Naive thymus-derived CD4-positive, alpha-beta T cell (primary cell): ENCODE data around the gene FHAD1. TPM values are rescaled to one million over a fixed set of nuclear protein-coding genes. Genes with fewer than 3 reads are reported as not detected.

ENCODE experiments used
- ATAC-seq: fragments of 150-1000 bp; cut with Tn5 transposase; 2 replicates; pipeline ENCODE4 v1.10.0; 2021; ENCODE audit warnings: mild to moderate bottlenecking, moderate library complexity
- CTCF ChIA-PET: fragments of 350-600 bp; sonication (Branson Sonifier 250); formaldehyde crosslinking; loops from one replicate; lab custom pipeline; 2021; ENCODE audit warnings: antibody characterized with exemption; lab: Charles Lee
- POLR2A ChIA-PET: fragments of 350-600 bp; sonication (Branson Sonifier 250); formaldehyde crosslinking; loops from one replicate; lab custom pipeline; 2021; ENCODE audit warnings: antibody characterized with exemption, inconsistent platforms; lab: Charles Lee
- DNase-seq, 9 donors: peaks; one replicate each; pipeline versions ENCODE4 v3.0.0 to v3.0.0-alpha.2; 2020 to 2022; ENCODE audit warnings: mixed read lengths in 1 of 9
- H3K27ac ChIP-seq: one replicate; pipeline ENCODE4 v1.7.0; 2013; ENCODE audit warnings: mild to moderate bottlenecking, low read depth, low read length, moderate library complexity
- H3K27me3 ChIP-seq, 2 donors: one replicate each; pipeline ENCODE4 v1.7.0; 2013; ENCODE audit warnings: low read length in 2 of 2, mild to moderate bottlenecking in 2 of 2, moderate library complexity in 2 of 2; ENCODE audit not compliant: control insufficient read depth in 2 of 2, insufficient read depth in 2 of 2
- H3K36me3 ChIP-seq, 3 experiments: 1 replicate in 2 of 3; 2 replicates in 1 of 3; pipeline ENCODE4 v1.7.0; 2013; ENCODE audit warnings: low read length in 3 of 3, mild to moderate bottlenecking in 3 of 3, moderate library complexity in 1 of 3; ENCODE audit not compliant: insufficient read depth in 3 of 3, control insufficient read depth in 2 of 3
- H3K4me1 ChIP-seq, 2 donors: one replicate each; pipeline ENCODE4 v1.7.0; 2013; ENCODE audit warnings: low read length in 2 of 2, mild to moderate bottlenecking in 2 of 2, moderate library complexity in 1 of 2; ENCODE audit not compliant: control insufficient read depth in 2 of 2, insufficient read depth in 2 of 2
- H3K4me3 ChIP-seq: 2 replicates; pipeline ENCODE4 v1.7.0; 2013; ENCODE audit warnings: mild to moderate bottlenecking, low read length
- H3K9me3 ChIP-seq, 3 experiments: 1 replicate in 2 of 3; 2 replicates in 1 of 3; pipeline ENCODE4 v1.7.0; 2013; ENCODE audit warnings: low read length in 3 of 3; ENCODE audit not compliant: control insufficient read depth in 2 of 3
- H3K27ac Mint-ChIP-seq, 9 donors: one replicate each; pipeline ENCODE4 v1.8.0; 2020 to 2022; ENCODE audit warnings: mixed read lengths in 9 of 9, mild to moderate bottlenecking in 8 of 9, moderate library complexity in 5 of 9, inconsistent platforms in 2 of 9
- H3K27me3 Mint-ChIP-seq, 5 donors: one replicate each; pipeline ENCODE4 v1.8.0; 2021 to 2022; ENCODE audit warnings: mixed read lengths in 5 of 5, mild to moderate bottlenecking in 1 of 5
- H3K36me3 Mint-ChIP-seq, 5 donors: one replicate each; pipeline ENCODE4 v1.8.0; 2020 to 2022; ENCODE audit warnings: mixed read lengths in 5 of 5, mild to moderate bottlenecking in 3 of 5, inconsistent platforms in 1 of 5
- H3K4me1 Mint-ChIP-seq, 7 donors: one replicate each; pipeline ENCODE4 v1.8.0; 2020 to 2022; ENCODE audit warnings: mixed read lengths in 7 of 7, mild to moderate bottlenecking in 3 of 7, inconsistent platforms in 1 of 7
- H3K4me3 Mint-ChIP-seq, 10 donors: one replicate each; pipeline ENCODE4 v1.8.0; 2020 to 2022; ENCODE audit warnings: mild to moderate bottlenecking in 10 of 10, mixed read lengths in 10 of 10, moderate library complexity in 6 of 10, inconsistent platforms in 2 of 10
- H3K9me3 Mint-ChIP-seq, 11 donors: one replicate each; pipeline ENCODE4 v1.8.0; 2020 to 2022; ENCODE audit warnings: mixed read lengths in 11 of 11, mild to moderate bottlenecking in 4 of 11, inconsistent platforms in 1 of 11, moderate library complexity in 1 of 11
- intact Hi-C, 2 donors: fragments of 100-400 bp; cut with micrococcal nuclease; formaldehyde crosslinking; loops; one replicate each; pipeline ENCODE4 v1.15.1; 2023
- polyA plus RNA-seq, 2 donors: library from polyadenylated mRNA; unstranded; fragments of 300-500 nt; fragmentation: Illumina TruSeq; gene quantifications; one replicate each; pipeline ENCODE4 v1.2.3, GENCODE V29; 2021
- total RNA-seq, 6 experiments: library from RNA in 5 of 6; stranded (reverse) in 5 of 6; gene quantifications; 1 replicate in 5 of 6; 2 replicates in 1 of 6; pipeline ENCODE4 v1.2.3 and lab custom pipeline; 2021 to 2026

FHAD1 gene
- total and polyA plus RNA-seq, 7 experiments from 2014 or later: 0.19 to 1.1 TPM; not detected in 5

- H3K36me3 ChIP-seq: no peaks in the 10 kb centered on the region
- no peak for ATAC-seq
- H3K4me1 Mint-ChIP-seq: peaks cover 0 to 5% (median 3%) of the 10 kb centered on the region in 7 donors
- H3K27me3 Mint-ChIP-seq: peaks cover 4 to 18% (median 6%) of the 10 kb centered on the region in 5 donors
- H3K9me3 ChIP-seq: no peaks in the 10 kb centered on the region
- POLR2A ChIA-PET: no interaction called here
- no peak overlapping the region for H3K4me3 Mint-ChIP-seq
- H3K27ac ChIP-seq: no peak overlapping the region
- no peaks in the 10 kb centered on the region for H3K36me3 Mint-ChIP-seq
- DNase-seq: no peak
- no peaks in the 10 kb centered on the region for H3K4me1 ChIP-seq
- H3K27me3 ChIP-seq: no peaks in the 10 kb centered on the region
- no peak overlapping the region for H3K4me3 ChIP-seq
- intact Hi-C loops: no loop called here
- CTCF ChIA-PET: interaction anchor here (1.1 kb wide), 1 partner anchor 49 kb away, joined by 10 read pairs; no protein-coding TSS in a partner anchor
- no peaks in the 10 kb centered on the region for H3K9me3 Mint-ChIP-seq
- H3K27ac Mint-ChIP-seq: no peak overlapping the region
Observed at GRCh38 chr1:15441247-15441646, 194.2 kb downstream of the FHAD1 start.

- no peak for DNase-seq
- no peaks in the 10 kb centered on the region for H3K27me3 ChIP-seq
- ChIA-PET CTCF (no interaction called here), POLR2A (no interaction called here)
- Mint-ChIP-seq H3K27me3 (peaks cover 5 to 18% (median 6%) of the 10 kb centered on the region in 5 donors), H3K4me3 (no peak overlapping the region), H3K9me3 (no peaks in the 10 kb centered on the region), H3K27ac (peak overlapping the region in 1 of 9 donors; percentile 74), H3K4me1 (peaks cover 0 to 5% (median 3%) of the 10 kb centered on the region in 7 donors), H3K36me3 (no peaks in the 10 kb centered on the region)
- H3K4me1 ChIP-seq: no peaks in the 10 kb centered on the region
- no peak for ATAC-seq
- H3K36me3 ChIP-seq: no peaks in the 10 kb centered on the region
- H3K9me3 ChIP-seq: no peaks in the 10 kb centered on the region
- H3K27ac ChIP-seq: no peak overlapping the region
- intact Hi-C loops: no loop called here
- H3K4me3 ChIP-seq: no peak overlapping the region
Observed at GRCh38 chr1:15442119-15442518, 195.1 kb downstream of the FHAD1 start.

- intact Hi-C loops: no loop called here
- H3K4me1 Mint-ChIP-seq: peaks cover 0 to 5% (median 3%) of the 10 kb centered on the region in 7 donors
- no peaks in the 10 kb centered on the region for H3K9me3 ChIP-seq
- no peak overlapping the region for H3K4me3 Mint-ChIP-seq
- CTCF ChIA-PET: no interaction called here
- DNase-seq (no peak), ATAC-seq (no peak)
- H3K4me3 ChIP-seq: no peak overlapping the region
- POLR2A ChIA-PET: no interaction called here
- no peaks in the 10 kb centered on the region for H3K9me3 Mint-ChIP-seq
- H3K27ac Mint-ChIP-seq: no peak overlapping the region
- no peak overlapping the region for H3K27ac ChIP-seq
- no peaks in the 10 kb centered on the region for H3K27me3 ChIP-seq
- H3K36me3 Mint-ChIP-seq: no peaks in the 10 kb centered on the region
- H3K36me3 ChIP-seq: no peaks in the 10 kb centered on the region
- H3K27me3 Mint-ChIP-seq: peaks cover 6 to 18% (median 9%) of the 10 kb centered on the region in 5 donors
- H3K4me1 ChIP-seq: no peaks in the 10 kb centered on the region
Observed at GRCh38 chr1:15442759-15443158, 195.7 kb downstream of the FHAD1 start.

GRCh38 chr1:15443281-15443680, 196.3 kb downstream of the FHAD1 start:
- Mint-ChIP-seq H3K27ac (no peak overlapping the region), H3K9me3 (no peaks in the 10 kb centered on the region), H3K4me3 (no peak overlapping the region), H3K36me3 (no peaks in the 10 kb centered on the region), H3K27me3 (peaks cover 6 to 18% (median 10%) of the 10 kb centered on the region in 5 donors), H3K4me1 (peaks cover 0 to 5% (median 3%) of the 10 kb centered on the region in 7 donors)
- no peak overlapping the region for H3K27ac ChIP-seq
- no peak for DNase-seq
- ChIA-PET CTCF (no interaction called here), POLR2A (no interaction called here)
- ATAC-seq: no peak
- no peaks in the 10 kb centered on the region for H3K9me3 ChIP-seq
- H3K4me3 ChIP-seq: no peak overlapping the region
- H3K4me1 ChIP-seq: no peaks in the 10 kb centered on the region
- H3K27me3 ChIP-seq: no peaks in the 10 kb centered on the region
- intact Hi-C loops: no loop called here
- no peaks in the 10 kb centered on the region for H3K36me3 ChIP-seq

GRCh38 chr1:15444468-15445389, 197.7 kb downstream of the FHAD1 start:
- Histone ChIP-seq H3K27me3 (no peaks in the 10 kb centered on the region), H3K9me3 (no peaks in the 10 kb centered on the region), H3K36me3 (no peaks in the 10 kb centered on the region), H3K4me3 (no peak overlapping the region), H3K27ac (no peak overlapping the region), H3K4me1 (no peaks in the 10 kb centered on the region)
- CTCF ChIA-PET: no interaction called here
- Mint-ChIP-seq H3K27ac (no peak overlapping the region), H3K4me1 (peaks cover 0 to 5% (median 3%) of the 10 kb centered on the region in 7 donors), H3K4me3 (no peak overlapping the region), H3K27me3 (peaks cover 6 to 18% (median 10%) of the 10 kb centered on the region in 5 donors), H3K36me3 (no peaks in the 10 kb centered on the region), H3K9me3 (no peaks in the 10 kb centered on the region)
- intact Hi-C loops: no loop called here
- no peak for ATAC-seq
- no peak for DNase-seq
- POLR2A ChIA-PET: no interaction called here

- no peaks in the 10 kb centered on the region for H3K36me3 ChIP-seq
- H3K4me3 Mint-ChIP-seq: no peak overlapping the region
- H3K9me3 Mint-ChIP-seq: no peaks in the 10 kb centered on the region
- no peaks in the 10 kb centered on the region for H3K9me3 ChIP-seq
- POLR2A ChIA-PET: no interaction called here
- no peak overlapping the region for H3K27ac Mint-ChIP-seq
- H3K27ac ChIP-seq: no peak overlapping the region
- peaks cover 6 to 18% (median 10%) of the 10 kb centered on the region in 5 donors for H3K27me3 Mint-ChIP-seq
- peaks cover 0 to 5% (median 3%) of the 10 kb centered on the region in 7 donors for H3K4me1 Mint-ChIP-seq
- intact Hi-C loops: no loop called here
- ATAC-seq (no peak), DNase-seq (no peak)
- no peak overlapping the region for H3K4me3 ChIP-seq
- H3K27me3 ChIP-seq: no peaks in the 10 kb centered on the region
- H3K36me3 Mint-ChIP-seq: no peaks in the 10 kb centered on the region
- CTCF ChIA-PET: no interaction called here
- H3K4me1 ChIP-seq: no peaks in the 10 kb centered on the region
Observed at GRCh38 chr1:15445390-15446122, 198.5 kb downstream of the FHAD1 start.
